Endodermal cell (in vitro differentiated cells): ENCODE data around the gene S100A2. TPM values are rescaled to one million over a fixed set of nuclear protein-coding genes. Genes with fewer than 3 reads are reported as not detected.
"Not testable (repeated sequence)": the region's sequence is repeated elsewhere in the genome, so short reads cannot be mapped to it uniquely, and the experiment has no call there.

Source experiments
- DNase-seq: peaks from one replicate; pipeline ENCODE4 v3.0.0-alpha.2; 2017
- H3K27ac ChIP-seq: 2 replicates; pipeline ENCODE4 v1.5.1; 2013; ENCODE audit warnings: mild to moderate bottlenecking, low read depth, low read length, moderate library complexity
- H3K27me3 ChIP-seq: 2 replicates; pipeline ENCODE4 v1.6.1; 2013; ENCODE audit warnings: mild to moderate bottlenecking, low read length, moderate library complexity; ENCODE audit not compliant: insufficient read depth, control insufficient read depth, poor library complexity, severe bottlenecking
- H3K36me3 ChIP-seq: 2 replicates; pipeline ENCODE4 v1.7.0; 2013; ENCODE audit warnings: mild to moderate bottlenecking, low read length, moderate library complexity; ENCODE audit not compliant: control insufficient read depth, insufficient read depth
- H3K4me1 ChIP-seq: one replicate; pipeline ENCODE4 v1.7.0; 2013; ENCODE audit warnings: low read length; ENCODE audit not compliant: control insufficient read depth, insufficient read depth
- H3K4me3 ChIP-seq: 2 replicates; pipeline ENCODE4 v1.5.1; 2013; ENCODE audit warnings: mild to moderate bottlenecking, low read length, moderate library complexity
- H3K9ac ChIP-seq: 2 replicates; pipeline ENCODE4 v1.6.1; 2013; ENCODE audit warnings: mild to moderate bottlenecking, low read length, moderate library complexity; ENCODE audit not compliant: poor library complexity, severe bottlenecking; ENCODE audit errors: extremely low read depth
- H3K9me3 ChIP-seq: 2 replicates; pipeline ENCODE4 v1.6.1; 2013; ENCODE audit warnings: mild to moderate bottlenecking, low read length, moderate library complexity; ENCODE audit not compliant: control insufficient read depth
- H3K27ac Mint-ChIP-seq: 2 replicates; pipeline ENCODE4 v1.8.0; 2020; ENCODE audit warnings: mixed read lengths
- H3K27me3 Mint-ChIP-seq: 2 replicates; pipeline ENCODE4 v1.8.0; 2021; ENCODE audit warnings: mild to moderate bottlenecking, mixed read lengths; ENCODE audit not compliant: insufficient read depth
- H3K36me3 Mint-ChIP-seq: 2 replicates; pipeline ENCODE4 v1.8.0; 2020; ENCODE audit warnings: low read depth, mixed read lengths
- H3K4me1 Mint-ChIP-seq: 2 replicates; pipeline ENCODE4 v1.8.0; 2020; ENCODE audit warnings: mixed read lengths
- H3K4me3 Mint-ChIP-seq: 2 replicates; pipeline ENCODE4 v1.8.0; 2020; ENCODE audit warnings: mild to moderate bottlenecking, moderate library complexity, mixed read lengths
- H3K9me3 Mint-ChIP-seq: 2 replicates; pipeline ENCODE4 v1.8.0; 2020; ENCODE audit warnings: mild to moderate bottlenecking, mixed read lengths
- WGBS, 2 experiments: methylation state at CpG; one replicate each; pipeline versions ENCODE4 v1.1.5 to v1.1.7; 2013; ENCODE audit warnings: missing lambda C conversion rate in 2 of 2, mixed read lengths in 1 of 2; ENCODE audit not compliant: insufficient coverage in 1 of 2, insufficient read length in 1 of 2; 5-methylcytosine and 5-hydroxymethylcytosine counted together
- total RNA-seq, 2 donors: library from RNA; stranded (reverse); fragmentation: NEBNext Ultra II Directional in 1 of 2; extraction: Animal tissue kit (Norgen Biotek cat#: 25700) in 1 of 2; gene quantifications; 2 replicates in 1 of 2; 3 replicates in 1 of 2; pipeline ENCODE4 v1.2.1, GENCODE V29; 2021
- TF ChIP-seq, protein P1 (sequence below): fragments of 200-600 bp; sonication (generic); conservative IDR thresholded peaks from 2 replicates; pipeline ENCODE4 v1.5.0; 2021; ENCODE audit warnings: antibody characterized with exemption, mild to moderate bottlenecking

The S100A2 gene
- total RNA-seq, 2 donors from 2014 or later = 0.92 to 3.1 TPM

DNA sequence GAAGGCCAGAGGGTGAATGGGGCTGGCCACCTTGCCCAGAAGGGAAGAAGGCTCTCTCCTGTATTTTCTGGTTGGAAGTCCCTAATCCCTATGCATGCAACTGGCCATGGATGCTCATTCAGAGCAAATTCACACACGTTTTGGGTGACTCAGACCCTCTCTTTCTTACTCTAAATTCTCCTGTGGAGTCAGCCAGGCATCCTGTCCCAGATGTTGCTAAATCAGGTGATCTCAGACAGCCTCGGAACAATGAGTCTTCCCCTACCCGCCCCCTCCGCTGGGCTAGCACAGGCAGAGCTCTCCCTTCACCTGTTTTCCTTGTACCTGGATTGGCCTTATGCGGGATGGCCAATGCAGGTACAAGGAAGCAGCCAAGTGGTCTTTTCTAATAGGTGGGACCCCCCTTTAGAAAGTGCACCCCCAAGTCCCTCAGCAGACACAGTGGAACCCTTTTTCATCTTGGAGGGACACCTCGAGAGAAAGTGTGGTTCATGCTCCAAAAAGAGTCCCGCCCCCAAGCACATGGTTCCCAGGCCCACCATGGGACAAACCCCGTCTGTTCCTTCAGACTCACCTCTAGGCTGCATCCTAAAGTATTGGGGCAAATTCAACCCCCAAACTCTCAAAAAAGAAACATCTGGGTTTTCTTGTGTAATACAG, 38.5 kb downstream of the S100A2 start:
- H3K27me3 ChIP-seq = no peaks in the 10 kb centered on the region
- Mint-ChIP-seq H3K4me3 (no peak overlapping the region), H3K4me1 (peaks cover 9% of the 10 kb centered on the region), H3K27ac (no peak overlapping the region), H3K27me3 (peaks cover 12% of the 10 kb centered on the region), H3K9me3 (peaks cover 4% of the 10 kb centered on the region), H3K36me3 (no peaks in the 10 kb centered on the region)
- H3K36me3 ChIP-seq = no peaks in the 10 kb centered on the region
- no peak overlapping the region for H3K27ac ChIP-seq
- peaks cover 3% of the 10 kb centered on the region for H3K4me1 ChIP-seq
- no peak overlapping the region for H3K9ac ChIP-seq
- TF ChIP-seq, protein P1, sequence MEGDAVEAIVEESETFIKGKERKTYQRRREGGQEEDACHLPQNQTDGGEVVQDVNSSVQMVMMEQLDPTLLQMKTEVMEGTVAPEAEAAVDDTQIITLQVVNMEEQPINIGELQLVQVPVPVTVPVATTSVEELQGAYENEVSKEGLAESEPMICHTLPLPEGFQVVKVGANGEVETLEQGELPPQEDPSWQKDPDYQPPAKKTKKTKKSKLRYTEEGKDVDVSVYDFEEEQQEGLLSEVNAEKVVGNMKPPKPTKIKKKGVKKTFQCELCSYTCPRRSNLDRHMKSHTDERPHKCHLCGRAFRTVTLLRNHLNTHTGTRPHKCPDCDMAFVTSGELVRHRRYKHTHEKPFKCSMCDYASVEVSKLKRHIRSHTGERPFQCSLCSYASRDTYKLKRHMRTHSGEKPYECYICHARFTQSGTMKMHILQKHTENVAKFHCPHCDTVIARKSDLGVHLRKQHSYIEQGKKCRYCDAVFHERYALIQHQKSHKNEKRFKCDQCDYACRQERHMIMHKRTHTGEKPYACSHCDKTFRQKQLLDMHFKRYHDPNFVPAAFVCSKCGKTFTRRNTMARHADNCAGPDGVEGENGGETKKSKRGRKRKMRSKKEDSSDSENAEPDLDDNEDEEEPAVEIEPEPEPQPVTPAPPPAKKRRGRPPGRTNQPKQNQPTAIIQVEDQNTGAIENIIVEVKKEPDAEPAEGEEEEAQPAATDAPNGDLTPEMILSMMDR = no peak
- WGBS, 2 experiments = 78 to 83% methylated on average over 8 of the region's 8 CpGs
- no peak overlapping the region for H3K4me3 ChIP-seq
- no peaks in the 10 kb centered on the region for H3K9me3 ChIP-seq
- DNase-seq = peak; percentile 77

DNA sequence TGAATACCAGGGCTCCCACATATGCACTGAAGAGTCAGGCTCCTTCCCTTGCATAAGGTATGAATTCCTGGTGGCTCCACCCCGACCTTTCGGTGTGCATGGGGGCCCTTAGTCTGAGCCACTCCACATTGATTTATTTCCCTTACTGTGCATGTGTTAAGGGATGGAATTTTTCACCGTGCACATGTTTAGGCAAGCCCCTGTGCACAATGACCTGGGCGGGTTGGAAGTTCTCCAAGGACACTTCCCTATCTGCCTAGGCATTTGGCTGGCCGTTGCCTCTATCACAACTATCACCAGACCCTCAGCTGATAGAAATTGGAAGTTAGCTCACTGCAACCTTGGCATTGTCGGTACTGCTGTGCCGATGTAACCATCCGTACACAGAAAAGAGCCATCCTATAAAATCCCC, 39.5 kb downstream of the S100A2 start:
- TF ChIP-seq, protein P1 = no peak
- 91 to 95% methylated on average over 6 to 8 of the region's 8 CpGs for WGBS, 2 experiments
- Mint-ChIP-seq H3K36me3 (no peaks in the 10 kb centered on the region), H3K4me1 (peaks cover 9% of the 10 kb centered on the region), H3K27me3 (peaks cover 13% of the 10 kb centered on the region), H3K4me3 (no peak overlapping the region), H3K9me3 (peaks cover 6% of the 10 kb centered on the region), H3K27ac (no peak overlapping the region)
- Histone ChIP-seq H3K4me3 (no peak overlapping the region), H3K9ac (no peak overlapping the region), H3K27me3 (no peaks in the 10 kb centered on the region), H3K36me3 (no peaks in the 10 kb centered on the region), H3K27ac (no peak overlapping the region), H3K4me1 (peaks cover 5% of the 10 kb centered on the region), H3K9me3 (no peaks in the 10 kb centered on the region)
- DNase-seq = peak; percentile 34

DNA sequence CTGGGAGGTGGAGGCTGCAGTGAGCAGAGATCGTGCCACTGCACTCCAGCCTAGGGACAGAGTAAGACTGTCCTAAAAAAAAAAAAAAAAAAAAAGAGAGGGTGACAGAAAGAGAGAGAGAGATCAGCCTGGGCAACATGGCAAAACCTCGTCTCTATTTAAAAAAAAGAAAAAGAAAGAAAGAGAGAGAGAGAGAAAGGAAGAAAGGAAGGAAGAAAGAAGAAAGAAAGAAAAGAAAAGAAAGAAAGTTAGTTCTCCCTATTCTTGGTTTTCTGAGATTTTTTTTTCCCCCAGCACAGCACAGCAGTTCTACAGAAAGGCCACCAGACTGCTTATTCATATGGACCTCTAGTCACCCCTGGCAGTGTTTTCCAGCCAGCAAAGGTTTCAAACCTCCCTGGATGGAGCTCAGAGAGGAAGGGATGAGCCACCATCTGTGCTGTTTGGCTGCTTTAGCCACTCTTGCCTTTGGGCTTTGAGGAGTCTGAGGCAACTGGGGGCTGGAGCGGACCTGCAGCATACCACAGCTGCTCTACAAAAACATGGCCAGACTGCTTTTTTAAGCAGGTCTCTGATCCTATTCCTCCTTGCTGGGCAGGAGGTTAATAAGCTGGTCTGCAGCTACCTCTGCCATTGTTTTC, 40.4 kb downstream of the S100A2 start:
- peaks cover 19% of the 10 kb centered on the region for H3K4me1 Mint-ChIP-seq
- DNase-seq = peak; percentile 42
- no peaks in the 10 kb centered on the region for H3K36me3 Mint-ChIP-seq
- H3K27me3 Mint-ChIP-seq = peaks cover 16% of the 10 kb centered on the region
- Histone ChIP-seq H3K27me3 (no peaks in the 10 kb centered on the region), H3K36me3 (no peaks in the 10 kb centered on the region), H3K4me3 (no peak overlapping the region), H3K4me1 (peaks cover 11% of the 10 kb centered on the region), H3K9ac (no peak overlapping the region), H3K9me3 (no peaks in the 10 kb centered on the region), H3K27ac (no peak overlapping the region)
- TF ChIP-seq, protein P1 = no peak
- no peak overlapping the region for H3K4me3 Mint-ChIP-seq
- 55 to 82% methylated on average over 2 to 3 of the region's 3 CpGs for WGBS, 2 experiments
- peaks cover 8% of the 10 kb centered on the region for H3K9me3 Mint-ChIP-seq
- H3K27ac Mint-ChIP-seq = no peak overlapping the region

DNA sequence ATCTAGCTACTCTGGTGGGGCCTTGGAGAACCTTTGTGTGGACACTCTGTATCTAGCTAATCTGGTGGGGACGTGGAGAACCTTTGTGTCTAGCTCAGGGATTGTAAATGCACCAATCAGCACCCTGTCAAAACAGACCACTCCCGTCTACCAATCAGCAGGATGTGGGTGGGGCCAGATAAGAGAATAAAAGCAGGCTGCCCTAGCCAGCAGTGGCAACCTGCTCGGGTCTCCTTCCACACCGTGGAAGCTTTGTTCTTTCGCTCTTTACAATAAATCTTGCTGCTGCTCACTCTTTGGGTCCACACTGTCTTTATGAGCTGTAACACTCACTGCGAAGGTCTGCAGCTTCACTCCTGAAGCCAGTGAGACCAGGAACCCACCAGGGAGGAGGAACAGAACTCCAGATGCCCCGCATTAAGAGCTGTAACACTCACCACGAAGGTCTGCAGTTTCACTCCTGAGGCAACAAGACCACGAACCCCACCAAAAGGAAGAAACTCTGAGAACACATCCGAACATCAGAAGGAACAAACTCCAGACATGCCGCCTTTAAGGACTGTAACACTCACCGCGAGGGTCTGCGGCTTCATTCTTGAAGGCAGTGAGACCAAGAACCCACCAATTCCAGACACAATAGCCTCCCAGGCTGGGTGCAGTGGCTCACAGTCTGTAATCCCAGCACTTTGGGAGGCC, 43.1 kb downstream of the S100A2 start:
- H3K9me3 Mint-ChIP-seq, H3K27ac ChIP-seq, H3K27ac Mint-ChIP-seq, H3K9ac ChIP-seq, H3K36me3 ChIP-seq, H3K4me3 Mint-ChIP-seq, H3K36me3 Mint-ChIP-seq, DNase-seq, H3K4me3 ChIP-seq, H3K27me3 ChIP-seq, H3K9me3 ChIP-seq: not testable (repeated sequence)
- WGBS, 2 experiments = 86 to 87% methylated on average over 12 to 13 of the region's 14 CpGs
- peaks cover 27% of the 10 kb centered on the region for H3K27me3 Mint-ChIP-seq
- peaks cover 11% of the 10 kb centered on the region for H3K4me1 ChIP-seq
- peaks cover 26% of the 10 kb centered on the region for H3K4me1 Mint-ChIP-seq

DNA sequence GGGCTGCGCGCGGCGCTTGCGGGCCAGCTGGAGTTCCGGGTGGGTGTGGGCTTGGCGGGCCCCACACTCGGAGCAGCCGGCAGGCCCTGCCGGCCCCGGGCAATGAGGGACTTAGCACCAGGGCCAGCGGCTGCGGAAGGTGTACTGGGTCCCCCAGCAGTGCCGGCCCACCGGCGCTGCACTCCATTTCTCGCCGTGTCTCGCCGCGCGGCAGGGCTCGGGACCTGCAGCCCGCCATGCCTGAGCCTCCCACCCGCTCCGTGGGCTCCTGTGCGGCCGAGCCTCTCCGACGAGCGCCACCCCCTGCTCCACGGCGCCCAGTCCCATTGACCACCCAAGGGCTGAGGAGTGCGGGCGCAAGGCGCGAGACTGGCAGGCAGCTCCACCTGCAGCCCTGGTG, 43.8 kb downstream of the S100A2 start:
- H3K9me3 Mint-ChIP-seq, DNase-seq, H3K9ac ChIP-seq, H3K27ac Mint-ChIP-seq, H3K4me3 ChIP-seq, H3K36me3 Mint-ChIP-seq, H3K27me3 ChIP-seq, H3K36me3 ChIP-seq, H3K27ac ChIP-seq, H3K9me3 ChIP-seq, H3K4me3 Mint-ChIP-seq: not testable (repeated sequence)
- H3K27me3 Mint-ChIP-seq = peaks cover 34% of the 10 kb centered on the region
- 96 to 99% methylated on average over 17 to 37 of the region's 37 CpGs for whole genome bisulfite sequencing, 2 experiments
- peaks cover 21% of the 10 kb centered on the region for H3K4me1 Mint-ChIP-seq
- peaks cover 11% of the 10 kb centered on the region for H3K4me1 ChIP-seq
